CD4-positive, alpha-beta T cell treated with Interleukin-4 for 1 hour (primary cell): Measurements from ENCODE around the gene TXNRD2.

Source experiments
- DNase-seq, 2 donors: peaks; one replicate each; pipeline ENCODE4 v3.0.0-alpha.2; 2020 to 2022

TXNRD2 gene

GRCh38 chr22:19979712-19980493 lies 38.3 kb upstream of the TXNRD2 start:
- no peak for DNase-seq

- DNase-seq = no peak
Observed at GRCh38 chr22:19978748-19979147, 37.1 kb upstream of the TXNRD2 start.

GRCh38 chr22:19977296-19978243 lies 36.0 kb upstream of the TXNRD2 start:
- no peak for DNase-seq

DNA sequence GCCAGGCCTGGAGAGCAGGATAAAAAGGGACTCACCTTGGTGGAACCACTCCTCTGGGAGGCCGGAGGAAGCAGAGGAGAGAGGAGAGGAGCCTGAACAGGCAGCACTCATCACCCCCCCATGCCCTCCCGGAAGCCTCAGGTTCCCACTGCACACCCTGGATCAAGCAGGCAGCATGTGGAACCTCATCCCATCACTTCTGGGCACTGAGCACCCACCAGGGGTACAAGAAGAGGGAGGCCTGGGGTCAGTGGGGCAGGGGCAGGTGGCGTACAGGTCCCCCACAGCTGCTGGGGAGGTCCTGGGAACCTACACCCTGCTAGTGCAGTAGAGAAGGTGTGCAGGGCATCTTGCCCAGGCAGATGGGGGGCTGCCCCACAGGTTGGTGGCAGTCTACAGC lies 35.1 kb upstream of the TXNRD2 start:
- no peak for DNase-seq

- no peak for DNase-seq
Observed at GRCh38 chr22:19975707-19976035, 34.1 kb upstream of the TXNRD2 start.

- DNase-seq = no peak
Observed at GRCh38 chr22:19974935-19975706, 33.5 kb upstream of the TXNRD2 start.

- peak; percentile 25 to 41 for DNase-seq
Observed at GRCh38 chr22:19974268-19974861, 32.7 kb upstream of the TXNRD2 start.

GRCh38 chr22:19973551-19974267 lies 32.1 kb upstream of the TXNRD2 start:
- no peak for DNase-seq

DNA sequence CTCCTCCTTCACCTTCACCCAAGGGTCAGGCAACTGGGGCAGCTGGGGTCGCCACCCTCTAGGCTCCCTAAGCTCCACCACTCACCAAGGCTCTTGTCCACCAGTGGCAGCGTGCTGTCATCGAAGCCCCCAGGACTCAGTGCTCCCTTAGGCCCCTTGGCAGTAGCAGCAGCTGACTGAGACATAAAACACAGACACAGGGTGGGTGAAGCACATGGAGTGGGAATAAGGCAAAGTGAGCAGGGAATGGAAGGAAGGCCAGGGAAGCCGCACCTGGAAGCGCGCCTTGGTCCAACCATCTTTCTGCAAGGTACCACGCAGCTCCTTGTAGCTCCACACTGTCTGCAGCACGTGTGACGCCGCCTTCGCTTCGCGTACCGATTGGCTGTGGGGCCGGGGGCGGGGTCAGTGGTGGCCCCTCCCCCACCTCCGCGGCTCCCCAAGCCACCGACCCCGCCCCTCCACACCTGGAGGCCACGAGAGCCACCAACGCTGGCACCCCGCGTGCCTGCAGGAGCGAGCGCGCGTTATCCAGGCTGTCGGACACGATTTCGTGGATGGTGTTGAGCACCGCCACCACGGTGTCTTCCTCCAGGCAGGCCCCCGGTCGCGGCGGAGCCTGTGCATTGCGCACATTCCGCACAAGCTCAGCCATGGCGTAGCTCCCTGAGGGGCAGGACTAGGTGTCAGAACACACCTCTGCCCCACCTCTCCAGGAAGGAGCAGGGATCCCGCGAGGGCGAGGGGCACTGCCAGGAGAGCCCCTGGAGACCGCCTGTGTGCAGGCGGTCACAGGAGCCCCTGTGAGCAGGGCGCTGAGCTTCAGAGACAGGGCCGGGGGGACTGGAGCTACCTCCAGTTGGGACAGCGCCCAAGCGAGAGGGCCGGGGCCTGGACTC lies 31.3 kb upstream of the TXNRD2 start:
- no peak for DNase-seq

- DNase-seq = no peak
Observed at GRCh38 chr22:19972251-19972650, 30.6 kb upstream of the TXNRD2 start.

GRCh38 chr22:19971276-19972124 lies 29.9 kb upstream of the TXNRD2 start:
- no peak for DNase-seq

- DNase-seq = peak; percentile 72 to 78
Observed at GRCh38 chr22:19970479-19971275, 29.1 kb upstream of the TXNRD2 start.

GRCh38 chr22:19970031-19970478 lies 28.4 kb upstream of the TXNRD2 start:
- no peak for DNase-seq

- no peak for DNase-seq
Observed at GRCh38 chr22:19969141-19969928, 27.7 kb upstream of the TXNRD2 start.

GRCh38 chr22:19968450-19968891 lies 26.9 kb upstream of the TXNRD2 start:
- DNase-seq = no peak

DNA sequence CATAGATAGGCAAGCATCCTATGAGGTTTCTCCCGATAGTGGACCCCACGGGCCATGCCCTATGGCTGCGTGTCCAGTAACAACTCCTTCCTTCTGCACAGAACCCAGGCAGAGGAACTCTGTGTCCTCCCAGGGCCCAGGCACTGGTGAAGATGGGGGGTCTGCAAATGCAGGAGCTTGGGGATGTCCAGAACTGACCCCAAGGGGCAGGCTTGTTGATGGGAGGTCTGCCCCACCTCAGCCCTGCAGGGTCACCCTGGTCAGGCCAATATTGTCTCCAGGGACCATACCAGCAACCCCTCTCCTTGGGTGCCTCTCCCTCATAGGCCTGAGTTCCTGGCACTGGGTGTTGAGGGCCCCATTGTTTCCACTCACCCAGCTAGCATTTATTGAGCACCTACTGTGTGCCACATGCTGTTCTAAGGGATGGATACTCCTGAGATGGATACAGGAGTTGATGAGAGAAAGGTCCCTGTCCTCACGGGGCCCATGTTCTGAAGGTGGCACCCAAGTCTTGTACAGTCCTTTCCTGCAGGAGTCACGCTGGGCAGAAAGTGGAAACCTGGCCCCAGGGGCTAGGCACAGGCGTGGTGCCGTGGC lies 26.3 kb upstream of the TXNRD2 start:
- DNase-seq = no peak

GRCh38 chr22:19966908-19967750 lies 25.5 kb upstream of the TXNRD2 start:
- DNase-seq = no peak
